RWPE2 (cell line): ENCODE results near the gene PMEPA1.

Source experiments
- ATAC-seq: fragments of 200-7000 bp; cut with Tn5 transposase; 3 replicates; pipeline ENCODE4 v1.9.1; 2021; ENCODE audit warnings: low read depth
- DNase-seq: peaks from one replicate; pipeline ENCODE4 v3.0.0-alpha.2; 2020; ENCODE audit warnings: low spot score
- H3K27ac ChIP-seq: fragments of 450-650 bp; 2 replicates; pipeline ENCODE4 v1.5.1; 2017; ENCODE audit warnings: mild to moderate bottlenecking; ENCODE audit not compliant: poor library complexity, severe bottlenecking
- H3K27me3 ChIP-seq: fragments of 250-450 bp; sonication (Bioruptor Pico); 2 replicates; pipeline ENCODE4 v1.5.1; 2021; ENCODE audit warnings: mild to moderate bottlenecking, moderate library complexity; ENCODE audit not compliant: insufficient read depth, poor library complexity, severe bottlenecking
- H3K36me3 ChIP-seq: fragments of 250-450 bp; sonication (Bioruptor Pico); 2 replicates; pipeline ENCODE4 v1.5.1; 2020; ENCODE audit warnings: low read depth, mild to moderate bottlenecking, moderate library complexity
- H3K4me1 ChIP-seq: fragments of 250-450 bp; sonication (Bioruptor Pico); 2 replicates; pipeline ENCODE4 v1.5.1; 2021; ENCODE audit warnings: mild to moderate bottlenecking, moderate library complexity; ENCODE audit not compliant: insufficient read depth, poor library complexity, severe bottlenecking
- H3K4me3 ChIP-seq: fragments of 250-450 bp; sonication (Bioruptor Pico); 2 replicates; pipeline ENCODE4 v1.5.1; 2021; ENCODE audit warnings: mild to moderate bottlenecking, moderate library complexity; ENCODE audit not compliant: severe bottlenecking
- H3K9me3 ChIP-seq: fragments of 250-450 bp; sonication (Bioruptor Pico); 2 replicates; pipeline ENCODE4 v1.5.1; 2021; ENCODE audit warnings: mild to moderate bottlenecking, moderate library complexity; ENCODE audit not compliant: severe bottlenecking
- TF ChIP-seq, protein P1 (sequence below): fragments of 450-650 bp; IDR thresholded peaks from one replicate; pipeline ENCODE4 v1.5.1; 2017; ENCODE audit warnings: mild to moderate bottlenecking, moderate library complexity; ENCODE audit not compliant: poor library complexity, severe bottlenecking

Gene PMEPA1

DNA sequence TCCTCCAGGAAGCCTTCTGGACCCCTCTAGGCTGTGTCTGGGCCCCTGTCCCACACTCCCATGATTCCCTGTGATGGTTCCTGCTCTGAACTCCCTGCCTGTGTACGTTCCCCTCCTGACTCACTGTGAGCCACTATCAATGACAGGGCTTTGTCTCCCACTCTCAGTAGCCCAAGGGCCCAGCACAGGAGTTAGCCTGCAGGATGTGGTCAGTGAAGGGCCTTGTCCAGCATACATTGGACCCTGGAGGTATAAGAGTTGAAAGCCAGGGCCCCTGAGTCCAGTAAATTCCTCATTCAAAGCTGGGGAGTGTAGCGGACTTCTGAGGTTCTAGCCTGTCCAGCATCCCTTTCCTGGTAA is 108.6 kb downstream of the PMEPA1 start:
- TF ChIP-seq, protein P1, sequence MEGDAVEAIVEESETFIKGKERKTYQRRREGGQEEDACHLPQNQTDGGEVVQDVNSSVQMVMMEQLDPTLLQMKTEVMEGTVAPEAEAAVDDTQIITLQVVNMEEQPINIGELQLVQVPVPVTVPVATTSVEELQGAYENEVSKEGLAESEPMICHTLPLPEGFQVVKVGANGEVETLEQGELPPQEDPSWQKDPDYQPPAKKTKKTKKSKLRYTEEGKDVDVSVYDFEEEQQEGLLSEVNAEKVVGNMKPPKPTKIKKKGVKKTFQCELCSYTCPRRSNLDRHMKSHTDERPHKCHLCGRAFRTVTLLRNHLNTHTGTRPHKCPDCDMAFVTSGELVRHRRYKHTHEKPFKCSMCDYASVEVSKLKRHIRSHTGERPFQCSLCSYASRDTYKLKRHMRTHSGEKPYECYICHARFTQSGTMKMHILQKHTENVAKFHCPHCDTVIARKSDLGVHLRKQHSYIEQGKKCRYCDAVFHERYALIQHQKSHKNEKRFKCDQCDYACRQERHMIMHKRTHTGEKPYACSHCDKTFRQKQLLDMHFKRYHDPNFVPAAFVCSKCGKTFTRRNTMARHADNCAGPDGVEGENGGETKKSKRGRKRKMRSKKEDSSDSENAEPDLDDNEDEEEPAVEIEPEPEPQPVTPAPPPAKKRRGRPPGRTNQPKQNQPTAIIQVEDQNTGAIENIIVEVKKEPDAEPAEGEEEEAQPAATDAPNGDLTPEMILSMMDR = no peak
- H3K27ac ChIP-seq = no peak overlapping the region
- no peaks in the 10 kb centered on the region for H3K27me3 ChIP-seq
- H3K36me3 ChIP-seq = no peaks in the 10 kb centered on the region
- no peaks in the 10 kb centered on the region for H3K9me3 ChIP-seq
- no peak for DNase-seq
- H3K4me3 ChIP-seq = no peak overlapping the region
- no peak for ATAC-seq
- no peaks in the 10 kb centered on the region for H3K4me1 ChIP-seq

DNA sequence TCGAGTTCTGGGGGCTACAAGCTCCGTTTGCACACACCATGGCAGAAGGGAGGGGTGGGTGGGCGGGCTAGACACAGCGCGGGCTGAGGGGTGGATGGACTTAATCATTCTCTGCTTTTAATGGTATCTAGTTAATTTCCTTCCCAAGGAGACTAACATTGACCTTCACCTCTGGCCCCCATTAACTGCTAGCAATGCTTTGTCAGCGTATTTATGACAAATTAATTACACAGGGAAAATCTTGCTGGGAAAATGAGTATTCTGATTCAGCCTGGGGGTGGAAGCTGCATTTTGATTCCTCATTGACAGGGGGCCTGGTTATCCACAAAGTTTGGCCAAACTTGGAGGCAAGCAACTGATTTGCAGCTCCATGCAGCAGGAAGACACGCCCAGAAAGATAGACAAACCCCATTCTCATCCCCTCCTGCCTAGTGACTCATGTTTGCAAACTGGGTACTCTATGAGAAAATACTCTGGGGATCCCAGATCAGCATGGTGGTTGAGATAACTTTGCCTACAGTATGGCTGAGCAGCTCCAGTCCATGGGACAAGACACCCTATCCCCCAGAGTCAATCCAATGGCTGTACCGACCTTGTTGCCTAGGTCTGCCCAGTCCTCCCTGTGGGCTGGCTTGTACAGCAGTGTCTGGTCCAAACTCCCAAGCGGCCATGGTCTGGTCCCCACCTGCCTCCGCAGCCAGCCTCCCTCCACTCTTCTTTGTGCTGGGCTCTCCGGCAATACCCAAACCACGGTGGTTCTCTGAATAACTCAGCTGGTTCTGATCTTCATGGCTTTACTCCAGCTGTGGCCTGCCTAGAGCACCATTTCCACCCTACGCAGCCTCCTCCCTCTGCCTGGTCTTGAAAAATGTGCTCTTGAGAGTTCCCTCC is 109.2 kb downstream of the PMEPA1 start:
- H3K36me3 ChIP-seq = no peaks in the 10 kb centered on the region
- H3K9me3 ChIP-seq = no peaks in the 10 kb centered on the region
- DNase-seq (no peak), ATAC-seq (peak; percentile 65)
- H3K4me1 ChIP-seq = no peaks in the 10 kb centered on the region
- H3K4me3 ChIP-seq = no peak overlapping the region
- TF ChIP-seq, protein P1 = no peak
- H3K27me3 ChIP-seq = no peaks in the 10 kb centered on the region
- no peak overlapping the region for H3K27ac ChIP-seq

GRCh38 chr20:57598491-57598890 is 111.3 kb downstream of the PMEPA1 start:
- Histone ChIP-seq H3K36me3 (no peaks in the 10 kb centered on the region), H3K27me3 (no peaks in the 10 kb centered on the region), H3K9me3 (no peaks in the 10 kb centered on the region), H3K4me3 (no peak overlapping the region), H3K4me1 (no peaks in the 10 kb centered on the region), H3K27ac (no peak overlapping the region)
- TF ChIP-seq, protein P1 = no peak
- DNase-seq (no peak), ATAC-seq (no peak)
